KMS-11 (cell line): ENCODE data around the gene PIK3C2B.

Experiments
- H2AFZ ChIP-seq: fragments of 200-600 bp; sonication (generic); 2 replicates; pipeline ENCODE4 v1.6.1; 2016; ENCODE audit warnings: antibody characterized with exemption, mixed run types, low read depth
- H3K27ac ChIP-seq: fragments of 200-600 bp; sonication (generic); 2 replicates; pipeline ENCODE4 v1.6.1; 2016; ENCODE audit warnings: mild to moderate bottlenecking, mixed run types
- H3K27me3 ChIP-seq: fragments of 200-600 bp; sonication (generic); 2 replicates; pipeline ENCODE4 v1.6.1; 2017; ENCODE audit warnings: mild to moderate bottlenecking, low read depth, mixed run types, moderate library complexity; ENCODE audit not compliant: insufficient read depth
- H3K36me3 ChIP-seq: fragments of 200-600 bp; sonication (generic); 2 replicates; pipeline ENCODE4 v1.6.1; 2017; ENCODE audit warnings: mild to moderate bottlenecking, mixed run types; ENCODE audit not compliant: insufficient read depth
- H3K4me1 ChIP-seq: fragments of 200-600 bp; sonication (generic); 2 replicates; pipeline ENCODE4 v1.6.1; 2016; ENCODE audit warnings: mild to moderate bottlenecking, low read depth, mixed run types; ENCODE audit not compliant: poor library complexity, severe bottlenecking
- H3K4me2 ChIP-seq: fragments of 200-600 bp; sonication (generic); 2 replicates; pipeline ENCODE4 v1.7.0; 2016; ENCODE audit warnings: mild to moderate bottlenecking, mixed run types
- H3K4me3 ChIP-seq: fragments of 200-600 bp; sonication (generic); IDR thresholded peaks from 2 replicates; pipeline ENCODE4 v1.6.1; 2017; ENCODE audit warnings: low read depth, low read length, mixed read lengths; ENCODE audit not compliant: insufficient read depth
- H3K79me2 ChIP-seq: fragments of 200-600 bp; sonication (generic); 2 replicates; pipeline ENCODE4 v1.6.1; 2016; ENCODE audit warnings: low read depth, mixed run types; ENCODE audit not compliant: insufficient read depth
- H3K9ac ChIP-seq: fragments of 200-600 bp; sonication (generic); 2 replicates; pipeline ENCODE4 v1.6.1; 2016; ENCODE audit warnings: mild to moderate bottlenecking, mixed run types
- H4K20me1 ChIP-seq: fragments of 200-600 bp; sonication (generic); 2 replicates; pipeline ENCODE4 v1.6.1; 2016; ENCODE audit warnings: mild to moderate bottlenecking, mixed run types; ENCODE audit not compliant: insufficient read depth
- TF ChIP-seq, protein P1 (sequence below): fragments of 200-600 bp; sonication (generic); conservative IDR thresholded peaks from 2 replicates; pipeline ENCODE4 v1.6.1; 2017; ENCODE audit warnings: low read depth, mild to moderate bottlenecking, antibody characterized with exemption, low read length, moderate library complexity, mixed read lengths

PIK3C2B gene

DNA sequence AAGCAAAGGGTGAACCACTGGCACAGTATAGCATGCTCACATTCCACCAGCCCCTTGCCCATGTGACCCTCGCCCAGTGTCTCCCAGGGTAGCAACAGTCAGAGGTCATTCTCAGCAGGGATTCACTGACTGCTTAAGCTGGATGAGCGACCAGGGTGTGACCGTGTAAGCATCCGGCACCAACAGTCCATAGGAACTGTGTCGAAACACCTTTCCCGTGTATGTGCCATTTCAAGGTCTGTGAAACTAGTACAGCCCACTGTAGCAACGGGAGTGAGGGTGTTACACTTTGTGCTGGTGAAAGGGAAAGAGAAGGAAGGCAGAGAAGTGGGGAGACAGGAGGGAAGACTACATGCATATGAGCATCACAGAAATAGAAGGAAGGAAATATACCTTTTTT lies 10.8 kb downstream of the PIK3C2B start:
- H3K27ac ChIP-seq = no peak overlapping the region
- TF ChIP-seq, protein P1, sequence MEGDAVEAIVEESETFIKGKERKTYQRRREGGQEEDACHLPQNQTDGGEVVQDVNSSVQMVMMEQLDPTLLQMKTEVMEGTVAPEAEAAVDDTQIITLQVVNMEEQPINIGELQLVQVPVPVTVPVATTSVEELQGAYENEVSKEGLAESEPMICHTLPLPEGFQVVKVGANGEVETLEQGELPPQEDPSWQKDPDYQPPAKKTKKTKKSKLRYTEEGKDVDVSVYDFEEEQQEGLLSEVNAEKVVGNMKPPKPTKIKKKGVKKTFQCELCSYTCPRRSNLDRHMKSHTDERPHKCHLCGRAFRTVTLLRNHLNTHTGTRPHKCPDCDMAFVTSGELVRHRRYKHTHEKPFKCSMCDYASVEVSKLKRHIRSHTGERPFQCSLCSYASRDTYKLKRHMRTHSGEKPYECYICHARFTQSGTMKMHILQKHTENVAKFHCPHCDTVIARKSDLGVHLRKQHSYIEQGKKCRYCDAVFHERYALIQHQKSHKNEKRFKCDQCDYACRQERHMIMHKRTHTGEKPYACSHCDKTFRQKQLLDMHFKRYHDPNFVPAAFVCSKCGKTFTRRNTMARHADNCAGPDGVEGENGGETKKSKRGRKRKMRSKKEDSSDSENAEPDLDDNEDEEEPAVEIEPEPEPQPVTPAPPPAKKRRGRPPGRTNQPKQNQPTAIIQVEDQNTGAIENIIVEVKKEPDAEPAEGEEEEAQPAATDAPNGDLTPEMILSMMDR = no peak
- no peaks in the 10 kb centered on the region for H3K79me2 ChIP-seq
- H3K4me3 ChIP-seq = no peak overlapping the region
- H3K36me3 ChIP-seq = no peaks in the 10 kb centered on the region
- H3K4me1 ChIP-seq = no peaks in the 10 kb centered on the region
- H3K4me2 ChIP-seq = no peak overlapping the region
- no peaks in the 10 kb centered on the region for H3K27me3 ChIP-seq
- H3K9ac ChIP-seq = no peak overlapping the region
- no peaks in the 10 kb centered on the region for H4K20me1 ChIP-seq
- no peak overlapping the region for H2AFZ ChIP-seq

DNA sequence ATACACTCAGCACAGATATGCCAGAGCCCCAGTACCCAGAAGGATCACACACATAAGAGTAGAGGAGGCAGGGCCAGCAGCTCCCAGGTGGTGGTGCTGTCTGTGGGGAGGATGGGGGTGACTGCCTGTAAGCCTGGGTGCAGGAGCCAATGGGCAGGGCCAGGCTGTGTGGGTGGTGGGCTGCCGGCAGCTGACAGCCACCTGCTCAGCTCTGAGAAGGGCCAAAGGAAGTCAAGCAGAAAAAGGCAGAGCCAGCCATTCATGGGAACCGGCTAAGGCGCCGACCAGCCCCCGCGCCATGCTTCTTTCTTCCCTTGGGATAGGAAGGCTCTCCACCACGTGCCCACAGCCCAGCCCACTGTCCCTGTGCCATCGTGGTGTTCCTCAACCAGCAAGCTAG lies 14.1 kb downstream of the PIK3C2B start:
- TF ChIP-seq, protein P1 = no peak
- no peaks in the 10 kb centered on the region for H4K20me1 ChIP-seq
- H3K27ac ChIP-seq = no peak overlapping the region
- no peak overlapping the region for H3K9ac ChIP-seq
- no peaks in the 10 kb centered on the region for H3K4me1 ChIP-seq
- H2AFZ ChIP-seq = no peak overlapping the region
- H3K79me2 ChIP-seq = no peaks in the 10 kb centered on the region
- H3K27me3 ChIP-seq = no peaks in the 10 kb centered on the region
- no peak overlapping the region for H3K4me3 ChIP-seq
- H3K4me2 ChIP-seq = no peak overlapping the region
- no peaks in the 10 kb centered on the region for H3K36me3 ChIP-seq

DNA sequence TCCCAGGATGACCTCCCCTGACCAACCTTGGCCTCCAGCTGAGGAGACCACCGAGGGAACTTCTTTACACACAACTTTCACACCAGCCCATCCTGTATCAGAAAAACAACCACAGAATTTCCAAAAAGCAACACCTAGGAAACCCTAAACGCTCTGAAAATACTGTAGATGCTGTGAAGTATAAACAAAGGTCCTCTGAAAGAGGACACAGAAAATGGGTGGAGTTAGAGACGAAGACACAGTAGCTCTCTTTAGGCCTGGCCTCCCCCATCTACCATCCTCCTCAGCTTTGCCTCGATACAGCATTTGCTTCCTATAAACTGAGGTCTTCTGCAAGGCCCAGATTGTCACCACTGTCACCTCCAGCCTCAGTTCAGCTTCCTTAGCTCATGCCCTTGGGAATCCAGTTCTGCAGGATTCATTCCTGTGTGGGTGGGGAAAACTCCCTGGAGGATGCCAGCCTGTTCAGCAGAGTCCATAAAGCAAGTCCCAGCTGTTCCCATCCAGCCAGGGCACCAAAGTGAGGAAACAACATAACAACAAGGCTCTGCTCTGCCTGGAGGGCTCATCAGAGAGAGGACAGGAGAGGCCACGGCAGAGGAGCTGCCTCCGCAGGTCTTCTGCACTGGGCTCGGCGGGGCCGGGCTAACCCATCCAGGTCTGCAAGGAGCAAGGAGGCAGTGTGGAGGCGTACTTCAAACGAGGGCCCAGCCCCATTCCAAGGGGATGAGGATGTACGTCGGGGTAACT lies 15.0 kb downstream of the PIK3C2B start:
- Histone ChIP-seq H3K79me2 (no peaks in the 10 kb centered on the region), H2AFZ (no peak overlapping the region), H3K4me2 (no peak overlapping the region), H3K4me3 (no peak overlapping the region), H3K36me3 (no peaks in the 10 kb centered on the region), H3K27ac (no peak overlapping the region), H3K27me3 (no peaks in the 10 kb centered on the region), H4K20me1 (no peaks in the 10 kb centered on the region), H3K9ac (no peak overlapping the region), H3K4me1 (no peaks in the 10 kb centered on the region)
- TF ChIP-seq, protein P1 = no peak

DNA sequence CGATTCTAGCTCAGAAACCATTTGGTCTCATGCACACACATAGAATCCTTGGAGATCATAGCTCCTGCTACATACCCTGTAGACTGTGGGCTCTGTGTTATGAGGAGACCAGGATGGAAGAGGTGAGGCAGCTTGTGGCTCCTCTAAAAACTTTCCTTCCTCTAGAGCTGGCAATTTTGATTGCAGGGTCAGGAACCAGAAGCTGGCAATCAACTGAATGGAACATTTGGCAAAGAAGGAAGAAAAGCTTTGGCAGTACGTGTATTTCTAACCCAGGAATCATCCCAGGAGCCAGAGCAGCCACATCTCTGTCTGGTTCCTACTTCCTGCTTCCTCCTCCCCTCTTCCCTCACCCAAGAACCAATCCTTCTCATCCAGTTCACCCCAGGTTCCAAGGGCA lies 15.7 kb downstream of the PIK3C2B start:
- Histone ChIP-seq H3K27me3 (no peaks in the 10 kb centered on the region), H4K20me1 (no peaks in the 10 kb centered on the region), H3K4me3 (no peak overlapping the region), H2AFZ (no peak overlapping the region), H3K36me3 (no peaks in the 10 kb centered on the region), H3K79me2 (no peaks in the 10 kb centered on the region), H3K4me1 (no peaks in the 10 kb centered on the region), H3K27ac (no peak overlapping the region), H3K9ac (no peak overlapping the region), H3K4me2 (no peak overlapping the region)
- TF ChIP-seq, protein P1 = no peak
